GM21526 (cell line): Measurements from ENCODE around the gene LEMD3.

Experiments used
- ATAC-seq: cut with Tn5 transposase; IDR thresholded peaks from one replicate; pipeline ENCODE4 v1.9.1; 2021; ENCODE audit warnings: moderate library complexity; ENCODE audit not compliant: unreplicated experiment, low FRiP score

The LEMD3 gene

GRCh38 chr12:65204886-65205525 is 35.6 kb downstream of the LEMD3 start:
- no peak for ATAC-seq

- ATAC-seq = peak; percentile 55
These were observed 36.5 kb downstream of the LEMD3 start for GRCh38 chr12:65205886-65206285.

GRCh38 chr12:65208125-65208524 is 38.7 kb downstream of the LEMD3 start:
- ATAC-seq = no peak

GRCh38 chr12:65208964-65209654 is 39.7 kb downstream of the LEMD3 start:
- no peak for ATAC-seq

- peak; percentile 69 for ATAC-seq
These were observed 40.3 kb downstream of the LEMD3 start for GRCh38 chr12:65209655-65210043.

GRCh38 chr12:65217086-65217485 is 47.7 kb downstream of the LEMD3 start:
- ATAC-seq = no peak

GRCh38 chr12:65220761-65221160 is 51.4 kb downstream of the LEMD3 start:
- no peak for ATAC-seq

- no peak for ATAC-seq
These were observed 60.1 kb downstream of the LEMD3 start for GRCh38 chr12:65229441-65229840.

GRCh38 chr12:65232476-65233077 is 63.2 kb downstream of the LEMD3 start:
- ATAC-seq = no peak

- no peak for ATAC-seq
These were observed 67.8 kb downstream of the LEMD3 start for GRCh38 chr12:65237153-65237552.

GRCh38 chr12:65238609-65239008 is 69.2 kb downstream of the LEMD3 start:
- ATAC-seq = no peak

GRCh38 chr12:65248656-65249633 is 79.6 kb downstream of the LEMD3 start:
- no peak for ATAC-seq

- ATAC-seq = no peak
These were observed 83.1 kb downstream of the LEMD3 start for GRCh38 chr12:65252515-65252914.

GRCh38 chr12:65257986-65258385 is 88.6 kb downstream of the LEMD3 start:
- no peak for ATAC-seq

- no peak for ATAC-seq
These were observed 90.1 kb downstream of the LEMD3 start for GRCh38 chr12:65259501-65259900.

GRCh38 chr12:65263777-65264176 is 94.4 kb downstream of the LEMD3 start:
- ATAC-seq = no peak

- ATAC-seq = no peak
These were observed 97.0 kb downstream of the LEMD3 start for GRCh38 chr12:65266408-65266807.

- ATAC-seq = no peak
These were observed 100.2 kb downstream of the LEMD3 start for GRCh38 chr12:65269603-65270002.

GRCh38 chr12:65274602-65275272 is 105.4 kb downstream of the LEMD3 start:
- ATAC-seq = no peak

- ATAC-seq = no peak
These were observed 106.2 kb downstream of the LEMD3 start for GRCh38 chr12:65275627-65276026.
